ENCODE results near the gene CD36.
A peak's percentile ranks its signal among the peaks of the same experiment; 100 is the strongest.
"Not testable (repeated sequence)": the region's sequence is repeated elsewhere in the genome, so short reads cannot be mapped to it uniquely, and the experiment has no call there.

CD36 gene

DNA sequence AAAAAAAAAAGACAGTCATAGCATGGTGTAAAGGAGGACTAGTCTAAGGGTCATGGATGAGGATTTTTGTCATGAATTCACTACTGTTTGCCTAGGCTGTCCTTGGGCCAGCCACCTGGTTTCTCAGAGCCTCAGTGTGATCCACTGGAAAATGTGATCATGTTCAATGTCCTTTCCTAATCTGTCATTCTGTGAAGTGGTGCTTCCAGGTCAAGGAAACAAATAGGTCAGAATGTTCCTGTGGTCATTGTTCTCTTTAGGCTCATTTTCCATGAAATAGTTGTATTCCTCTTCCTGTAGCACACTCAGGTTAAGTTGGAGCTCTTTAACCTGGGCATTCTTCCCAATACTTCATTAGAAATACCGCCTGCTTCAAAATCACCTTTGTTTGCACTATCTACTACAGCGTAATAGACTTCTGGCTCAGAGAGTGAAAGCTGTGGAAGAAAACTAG, 16.5 kb downstream of the CD36 start:
- DNase-seq = no peak

- no peak for DNase-seq
These were observed 17.6 kb downstream of the CD36 start for GRCh38 chr7:80656029-80656428.

DNA sequence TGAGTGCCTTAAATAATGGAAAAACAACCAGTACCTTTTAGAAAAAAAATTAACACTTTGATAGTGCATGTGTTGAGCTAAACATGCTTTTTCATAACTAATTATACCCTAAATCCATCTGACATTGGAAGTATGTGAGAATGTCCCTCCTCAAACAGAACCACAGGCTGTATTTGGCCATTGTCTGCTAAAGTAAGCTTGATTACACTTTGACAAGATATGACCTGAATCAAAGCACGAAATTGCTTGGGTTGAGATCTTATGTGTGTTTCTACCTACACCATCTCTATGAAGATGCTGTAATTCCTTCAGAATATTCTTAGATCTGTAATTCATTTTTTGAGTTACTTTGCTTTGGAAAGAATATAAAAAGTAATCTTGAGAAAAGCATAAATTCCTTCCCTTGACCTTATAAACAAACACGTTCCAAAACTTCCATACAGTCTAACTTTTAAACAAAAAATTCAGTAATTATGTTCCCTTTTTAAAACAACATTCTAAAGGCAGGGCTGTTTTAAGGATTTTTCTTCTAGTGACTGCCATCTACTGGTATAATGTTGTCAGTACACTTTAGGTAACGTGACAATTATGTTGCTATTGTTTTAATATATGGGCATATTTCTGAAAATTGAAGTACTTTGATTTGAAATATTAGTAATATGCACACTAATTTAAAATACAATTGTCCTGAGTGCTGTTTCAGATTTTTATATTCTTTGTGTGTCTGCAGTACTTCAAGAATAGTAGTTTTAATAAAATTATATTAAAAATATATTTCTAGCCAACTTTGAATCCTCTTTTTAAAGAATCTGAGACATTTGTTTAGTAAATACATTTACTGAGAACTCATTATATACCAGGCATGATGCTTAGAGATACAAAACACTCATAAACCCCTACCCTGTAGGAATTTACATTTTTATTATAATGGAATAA, 20.9 kb downstream of the CD36 start:
- DNase-seq = peak; percentile 26

GRCh38 chr7:80660939-80661338, 22.5 kb downstream of the CD36 start:
- DNase-seq = no peak

- DNase-seq = no peak
These were observed 23.3 kb downstream of the CD36 start for GRCh38 chr7:80661729-80662128.

DNA sequence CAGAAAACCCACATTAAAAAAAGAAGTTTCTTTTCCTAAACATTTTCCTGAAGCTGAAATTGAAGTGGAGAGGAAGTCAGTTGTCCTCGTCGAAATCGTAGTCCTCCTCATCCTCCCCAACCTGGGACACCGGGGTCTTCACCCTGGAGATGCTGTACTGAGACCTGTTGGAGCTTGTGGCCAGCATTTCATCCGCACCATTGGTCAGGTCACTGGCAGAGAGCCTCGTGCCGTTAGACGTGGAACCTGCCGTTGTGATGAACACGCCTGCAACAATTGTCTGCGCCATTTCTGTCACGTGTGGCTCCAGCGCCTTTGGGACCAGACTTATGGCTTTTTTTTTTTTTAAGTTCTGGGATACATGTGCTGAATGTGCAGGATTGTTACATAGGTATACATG, 23.8 kb downstream of the CD36 start:
- DNase-seq = no peak

GRCh38 chr7:80665526-80665925, 27.1 kb downstream of the CD36 start:
- no peak for DNase-seq

GRCh38 chr7:80666376-80666775, 27.9 kb downstream of the CD36 start:
- no peak for DNase-seq

DNA sequence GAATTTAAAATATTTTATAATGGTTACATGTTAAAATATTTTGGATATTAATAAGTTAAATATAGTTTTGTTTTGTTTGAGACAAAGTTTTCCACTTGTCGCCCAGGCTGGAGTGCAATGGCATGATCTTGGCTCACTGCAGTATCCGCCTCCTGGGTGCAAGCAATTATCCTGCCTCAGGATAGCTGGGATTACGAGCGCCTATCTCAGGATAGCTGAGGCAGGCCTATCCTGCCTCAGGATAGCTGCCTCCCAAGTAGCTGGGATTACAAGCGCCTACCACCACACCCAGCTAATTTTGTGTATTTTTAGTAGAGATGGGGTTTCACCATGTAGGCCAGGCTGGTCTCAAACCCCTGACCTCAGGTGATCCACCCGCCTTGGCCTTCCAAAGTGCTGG, 30.9 kb downstream of the CD36 start:
- DNase-seq = not testable (repeated sequence)

DNA sequence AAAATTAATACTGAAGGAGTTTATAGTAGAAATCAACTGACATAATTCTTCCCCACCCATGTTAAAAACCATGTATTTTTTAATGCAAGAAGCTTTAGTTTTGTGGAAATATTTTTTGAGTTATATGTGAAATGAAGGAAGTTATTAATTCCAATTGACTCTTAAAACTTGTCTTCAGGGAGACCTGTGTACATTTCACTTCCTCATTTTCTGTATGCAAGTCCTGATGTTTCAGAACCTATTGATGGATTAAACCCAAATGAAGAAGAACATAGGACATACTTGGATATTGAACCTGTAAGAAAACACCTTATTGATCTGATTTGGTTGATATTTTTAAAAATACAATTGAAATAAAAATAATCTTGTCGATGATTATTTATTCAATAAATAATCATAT, 33.3 kb downstream of the CD36 start:
- DNase-seq = no peak

DNA sequence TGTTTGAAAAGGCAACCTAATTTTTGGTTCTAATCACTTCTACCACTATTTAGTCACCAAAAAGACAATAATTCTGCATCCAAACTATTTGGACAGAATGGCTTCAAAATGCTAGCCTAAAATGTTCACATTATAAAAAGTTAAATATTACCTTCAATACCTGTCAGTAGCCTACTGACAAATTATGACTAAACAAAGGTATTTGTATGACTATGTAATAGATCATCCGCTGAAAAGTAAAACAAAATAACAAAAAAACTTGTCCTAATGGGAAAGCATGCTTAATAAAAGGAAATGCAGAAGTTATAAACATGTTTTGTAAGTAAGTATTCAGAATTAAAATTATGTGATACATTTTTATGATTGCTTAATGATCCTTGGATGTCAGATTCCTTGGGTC, 36.6 kb downstream of the CD36 start:
- no peak for DNase-seq

DNA sequence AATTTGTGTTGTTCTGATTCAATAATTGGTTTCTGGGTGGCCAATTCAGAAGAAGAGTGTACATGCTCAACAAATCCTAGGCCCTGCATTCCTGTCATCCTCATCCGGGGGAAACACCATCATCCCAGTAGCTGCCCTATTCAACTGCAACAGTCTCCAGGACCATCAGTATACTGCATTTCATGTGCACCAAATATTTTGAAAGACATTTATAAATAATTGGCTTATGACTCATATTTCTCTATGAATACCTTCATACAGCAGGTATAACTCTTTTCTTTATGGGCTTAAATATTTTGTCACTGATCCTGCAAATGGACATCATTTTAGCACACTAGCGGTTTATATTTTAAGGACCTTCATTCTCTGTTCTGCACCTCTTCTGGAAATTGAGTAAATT, 38.0 kb downstream of the CD36 start:
- DNase-seq = no peak

- DNase-seq = no peak
These were observed 39.2 kb downstream of the CD36 start for GRCh38 chr7:80677629-80678028.

DNA sequence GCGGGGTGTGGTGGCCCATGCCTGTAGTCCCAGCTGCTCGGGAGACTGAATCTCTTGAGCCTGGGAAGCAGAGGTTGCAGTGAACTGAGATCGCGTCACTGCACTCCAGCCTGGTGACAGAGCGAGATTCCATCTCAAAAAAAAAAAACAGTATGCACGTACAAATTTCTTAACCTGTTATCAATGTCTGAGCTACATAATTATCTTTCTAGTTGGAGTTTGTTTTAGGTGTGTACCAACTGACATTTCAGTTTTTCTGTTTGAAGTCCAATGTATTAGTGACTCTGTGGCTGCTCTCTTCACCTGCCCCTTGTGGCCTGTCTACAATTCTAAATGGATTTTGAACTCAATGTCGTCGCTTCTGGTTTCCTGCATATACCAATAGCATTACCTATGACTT, 40.3 kb downstream of the CD36 start:
- DNase-seq = no peak

DNA sequence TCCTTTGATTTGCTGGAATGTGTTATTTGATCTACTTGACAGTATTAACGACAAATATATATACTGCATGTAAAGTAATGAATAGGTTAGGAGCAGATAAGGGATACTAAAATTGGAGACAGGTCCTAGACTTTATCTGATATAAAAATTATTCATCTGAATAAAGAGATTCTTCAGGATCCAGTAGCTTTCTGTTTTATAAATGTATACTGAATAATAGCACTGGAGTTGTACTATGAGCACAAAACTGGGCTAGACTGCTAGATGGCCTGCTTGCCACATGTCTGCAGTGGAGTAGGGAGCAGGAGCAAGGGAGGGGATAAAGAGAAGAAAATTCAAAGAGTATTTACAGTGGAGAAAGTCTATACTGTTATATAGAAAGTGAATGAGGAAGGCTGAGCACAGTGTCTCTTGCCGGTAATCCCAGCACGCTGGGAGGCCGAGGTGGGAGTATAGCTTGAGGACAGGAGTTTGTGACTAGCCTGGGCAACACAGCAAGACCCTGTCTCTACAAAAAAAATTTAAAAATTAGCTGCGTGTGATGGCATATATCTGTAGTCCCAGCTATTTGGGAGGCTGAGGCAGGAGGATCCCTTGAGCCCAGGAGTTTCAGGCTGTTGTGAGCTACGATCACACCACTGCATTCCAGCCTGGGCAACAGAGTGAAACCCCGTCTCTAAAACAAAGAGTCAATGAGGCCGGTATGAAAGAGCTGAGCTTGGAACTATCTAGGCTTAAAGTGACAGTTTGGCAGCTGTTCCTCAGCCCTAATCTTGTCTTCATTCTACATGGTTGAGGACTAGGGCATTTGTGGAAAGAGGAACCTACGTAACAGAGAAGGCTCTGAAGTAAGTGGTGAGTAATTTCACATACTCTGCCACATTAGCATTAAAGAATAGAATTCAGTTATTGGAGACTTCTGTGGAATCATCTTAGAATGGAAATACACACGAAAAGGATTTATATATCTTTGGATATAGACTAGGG, 41.8 kb downstream of the CD36 start:
- DNase-seq = no peak

DNA sequence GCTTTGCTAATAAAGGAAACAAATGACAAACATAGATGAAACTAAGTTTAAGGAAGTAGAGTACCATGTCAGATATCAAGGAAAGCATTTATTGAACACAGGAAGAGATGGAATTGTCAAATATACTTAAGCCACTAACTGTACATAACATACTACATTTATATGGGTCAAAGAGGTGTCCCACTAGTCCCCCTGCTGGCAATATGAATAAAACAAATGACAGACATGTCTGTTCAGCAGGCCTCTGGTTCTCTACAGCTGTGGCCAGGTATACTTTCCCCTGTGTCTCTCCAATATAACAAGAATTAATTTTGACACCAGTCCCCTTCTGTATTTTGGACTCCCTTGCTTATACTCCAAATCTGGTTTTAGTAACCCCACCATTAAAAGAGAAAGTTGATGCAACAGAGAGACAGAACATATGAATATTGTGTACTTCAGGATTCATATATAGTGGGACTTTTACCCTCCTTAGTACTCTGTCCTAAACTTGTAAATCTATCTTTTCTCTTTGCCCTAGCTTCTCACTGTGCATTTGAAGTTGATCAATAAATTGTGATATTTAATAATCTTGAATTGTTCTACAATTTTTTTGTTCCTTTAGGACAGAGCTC, 42.9 kb downstream of the CD36 start:
- peak; percentile 25 for DNase-seq

GRCh38 chr7:80682744-80683143, 44.3 kb downstream of the CD36 start:
- no peak for DNase-seq

- peak; percentile 44 for DNase-seq
These were observed 48.1 kb downstream of the CD36 start for GRCh38 chr7:80686576-80686975.

- peak; percentile 51 for DNase-seq
These were observed 60.7 kb downstream of the CD36 start for GRCh38 chr7:80699045-80699638.

- peak; percentile 12 for DNase-seq
These were observed 61.3 kb downstream of the CD36 start for GRCh38 chr7:80699721-80700256.

GRCh38 chr7:80703272-80703671, 64.8 kb downstream of the CD36 start:
- DNase-seq = peak; percentile 49

Measured in fibroblast of skin of abdomen (primary cell).